HG03520 (cell line): ENCODE data around the gene TNRC6B.
"Not testable (repeated sequence)": the region's sequence is repeated elsewhere in the genome, so short reads cannot be mapped to it uniquely, and the experiment has no call there.

Experiments used
- ATAC-seq: cut with Tn5 transposase; IDR thresholded peaks from one replicate; pipeline ENCODE4 v1.9.1; 2021; ENCODE audit warnings: mild to moderate bottlenecking, moderate library complexity; ENCODE audit not compliant: unreplicated experiment

Gene TNRC6B

DNA sequence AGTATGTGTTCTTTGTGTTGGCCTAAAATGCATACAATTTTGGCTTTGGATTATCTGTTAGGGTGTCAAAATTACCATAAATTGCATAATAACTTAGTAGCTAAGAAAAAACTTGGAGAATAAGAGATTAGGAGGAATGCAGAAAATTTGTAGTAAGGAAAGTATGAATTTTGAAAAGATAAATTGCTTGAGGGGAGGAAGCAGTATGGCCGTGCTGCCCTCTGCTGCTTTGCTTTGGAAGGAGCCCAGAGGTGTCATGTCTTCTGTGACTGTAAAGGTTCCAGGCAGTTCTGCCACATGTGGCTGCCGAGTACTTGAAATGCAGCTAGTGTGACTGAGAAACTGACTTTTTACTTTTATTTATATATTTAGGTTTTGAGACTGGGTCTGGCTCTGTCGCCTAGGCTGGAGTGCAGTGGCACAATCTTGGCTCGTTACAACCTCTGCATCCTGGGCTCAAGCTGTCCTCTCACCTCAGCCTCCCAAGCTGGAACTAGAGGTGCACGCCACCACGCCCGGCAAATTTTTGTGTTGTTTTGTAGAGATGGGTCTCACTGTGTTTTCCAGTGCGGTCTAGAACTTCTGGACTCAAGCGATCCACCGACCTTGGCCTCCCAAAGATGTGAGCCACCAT, 170.4 kb downstream of the TNRC6B start:
- no peak for ATAC-seq

DNA sequence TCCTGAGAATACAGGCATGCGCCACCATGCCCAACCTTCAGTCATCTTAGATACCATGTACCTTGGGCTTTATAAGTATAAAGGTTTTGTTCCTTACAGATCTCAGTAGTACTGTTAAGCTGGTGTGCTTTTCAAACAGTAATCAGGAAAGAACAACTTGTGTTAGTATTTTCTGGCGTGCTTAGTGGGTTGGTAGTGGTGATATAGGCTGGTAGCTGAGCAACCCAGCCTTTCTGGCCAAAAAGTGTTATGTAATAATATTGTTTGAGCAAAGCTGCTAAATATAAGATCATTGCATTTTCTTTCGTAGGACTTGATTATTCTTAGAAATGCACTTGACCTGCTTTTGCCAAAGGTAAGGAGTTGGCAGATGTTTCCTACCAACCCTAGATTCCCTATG, 175.0 kb downstream of the TNRC6B start:
- ATAC-seq = no peak

DNA sequence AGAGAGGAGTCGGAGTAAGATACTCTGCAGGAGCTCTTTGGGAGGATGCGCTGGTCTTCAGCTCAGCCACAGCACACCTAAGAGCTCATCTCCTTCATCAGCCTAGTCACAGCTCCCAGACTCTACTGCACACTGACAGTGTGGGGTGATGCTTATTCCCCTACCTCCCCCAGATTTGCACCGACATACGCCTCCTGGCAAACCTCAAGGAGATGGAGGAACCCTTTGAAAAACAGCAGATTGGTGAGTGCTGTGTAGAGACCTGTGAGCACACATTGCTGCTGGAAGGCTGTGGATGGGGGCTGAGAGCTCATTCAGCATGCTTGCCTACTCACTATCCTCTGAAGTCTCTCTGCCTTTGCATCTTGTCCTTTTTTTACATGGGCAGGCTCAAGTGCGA, 183.4 kb downstream of the TNRC6B start:
- no peak for ATAC-seq

DNA sequence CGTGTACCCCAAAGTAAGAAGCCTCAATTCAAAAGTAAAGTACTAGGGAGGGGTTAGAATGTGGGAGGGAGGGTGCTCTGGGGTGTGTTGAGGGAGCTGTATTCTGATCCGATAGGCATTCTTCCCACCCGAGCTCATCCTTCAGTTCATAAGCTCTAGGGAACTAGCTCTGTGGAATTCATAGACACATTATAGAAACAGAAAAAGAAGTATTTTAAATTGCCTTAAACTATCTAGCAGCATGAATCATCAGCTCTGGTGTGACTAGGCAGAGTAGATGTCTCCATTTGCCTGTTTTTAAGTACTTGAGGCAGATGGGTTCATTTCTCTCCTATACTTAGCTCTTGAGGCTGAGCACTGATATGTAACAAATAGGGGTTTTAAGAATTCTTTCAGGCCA, 185.3 kb downstream of the TNRC6B start:
- no peak for ATAC-seq

DNA sequence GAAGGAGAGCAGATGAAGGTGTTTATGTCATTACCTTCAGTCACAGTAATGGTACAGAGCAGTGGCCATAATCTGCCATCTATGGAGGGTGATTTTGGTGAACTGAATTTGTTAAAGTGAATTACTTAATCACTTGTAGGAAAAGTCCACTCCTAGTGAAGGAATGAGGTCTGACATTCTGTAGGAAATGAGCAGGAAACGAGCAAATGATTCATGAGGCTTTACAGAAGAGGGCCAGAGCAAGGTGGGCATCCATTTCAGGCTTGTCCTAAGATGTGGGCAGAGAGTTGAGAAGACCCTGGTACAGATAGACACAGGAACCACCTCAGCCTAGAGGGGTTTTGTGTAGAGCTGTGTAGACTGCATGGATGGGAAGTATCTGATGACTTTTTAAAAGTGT, 186.7 kb downstream of the TNRC6B start:
- ATAC-seq = no peak

DNA sequence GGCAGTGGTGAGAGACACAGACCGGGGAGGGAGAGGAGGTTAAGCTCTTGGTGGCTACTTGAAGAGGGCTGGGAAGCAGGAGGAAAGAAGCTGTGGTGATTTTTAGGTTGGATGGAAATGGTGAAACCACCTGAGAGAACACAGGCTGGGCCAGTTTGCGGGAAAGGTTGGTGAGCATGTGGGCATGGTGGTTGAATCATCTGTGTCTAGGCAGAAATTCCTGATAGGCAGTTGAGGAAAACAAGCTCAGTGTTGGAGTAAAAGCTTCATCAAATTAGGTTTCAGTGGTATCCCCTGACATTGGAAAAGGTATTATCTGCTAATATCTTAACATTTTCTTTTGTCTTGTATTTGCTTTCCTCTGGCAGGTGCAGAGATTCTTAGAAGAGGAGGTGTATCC, 188.3 kb downstream of the TNRC6B start:
- no peak for ATAC-seq

DNA sequence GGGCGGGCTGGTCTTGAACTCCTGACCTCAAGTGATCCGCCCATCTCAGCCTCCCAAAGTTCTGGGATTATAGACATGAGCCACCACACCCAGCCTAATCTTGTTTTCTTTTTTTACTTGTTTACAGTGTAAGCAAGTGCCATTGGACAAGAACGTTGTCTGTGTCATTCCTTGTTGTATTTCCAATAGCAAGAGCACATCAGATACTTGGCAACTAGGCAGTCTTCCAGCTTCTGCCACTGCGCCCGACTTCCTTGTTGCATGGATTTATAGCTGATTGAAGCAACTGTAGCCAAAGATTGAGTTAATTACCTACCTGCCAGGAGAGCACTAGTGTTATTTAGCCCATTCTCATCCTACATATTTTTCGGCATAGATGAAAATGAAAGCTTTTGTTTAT, 189.6 kb downstream of the TNRC6B start:
- ATAC-seq = no peak

DNA sequence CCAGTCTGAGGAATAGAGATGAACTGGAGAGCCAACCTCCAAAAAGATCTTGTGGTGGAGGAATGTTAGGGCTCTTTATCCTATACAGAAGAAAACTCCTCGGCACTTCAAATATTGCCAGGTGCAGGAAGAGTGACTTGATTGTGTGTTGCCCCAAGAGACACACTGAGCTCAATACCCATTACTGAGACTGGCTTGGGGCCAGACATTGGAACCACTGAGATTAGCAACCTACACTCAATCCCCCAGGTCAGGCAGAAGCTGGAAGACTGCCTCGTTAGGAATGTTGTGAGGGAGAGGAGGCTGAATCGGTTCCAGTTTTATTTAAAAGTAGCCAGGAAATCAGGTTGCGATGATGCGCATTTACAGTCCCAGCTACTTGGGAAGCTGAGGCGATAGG, 190.3 kb downstream of the TNRC6B start:
- no peak for ATAC-seq

DNA sequence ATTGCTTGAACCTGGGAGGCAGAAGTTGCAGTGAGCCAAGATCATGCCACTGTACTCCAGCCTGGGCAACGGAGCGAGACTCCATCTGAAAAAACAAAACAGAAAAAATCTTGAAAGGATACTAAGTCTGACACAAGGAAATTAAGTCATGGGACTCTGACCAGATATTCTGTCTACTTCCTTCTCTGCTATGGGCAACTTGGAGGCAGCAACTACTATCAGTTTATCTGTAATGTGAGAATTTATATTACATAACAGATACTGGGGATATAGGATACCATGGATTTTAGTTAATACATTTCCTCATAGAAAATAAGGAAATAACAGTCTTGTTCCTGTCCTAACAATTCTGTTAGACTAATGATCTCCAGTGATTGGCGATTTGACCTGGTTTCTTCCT, 191.1 kb downstream of the TNRC6B start:
- ATAC-seq = no peak

DNA sequence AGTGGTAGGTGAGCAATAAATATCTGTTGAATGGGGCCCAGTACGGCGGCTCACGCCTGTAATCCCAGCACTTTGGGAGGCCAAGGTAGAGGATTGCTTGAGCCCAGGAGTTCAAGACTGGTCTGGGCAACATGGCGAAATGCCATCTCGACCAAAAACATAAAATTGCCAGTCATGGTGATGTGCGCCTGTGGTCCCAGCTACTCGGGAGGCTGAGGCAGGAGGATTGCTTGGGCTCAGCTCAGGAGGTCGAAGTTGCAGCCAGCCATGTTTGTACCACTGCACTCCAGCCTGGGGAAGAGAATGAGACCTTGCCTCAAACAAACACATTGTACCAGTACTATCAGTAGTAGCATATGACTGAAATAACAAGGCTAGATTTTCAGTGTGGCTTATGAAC, 196.8 kb downstream of the TNRC6B start:
- no peak for ATAC-seq

DNA sequence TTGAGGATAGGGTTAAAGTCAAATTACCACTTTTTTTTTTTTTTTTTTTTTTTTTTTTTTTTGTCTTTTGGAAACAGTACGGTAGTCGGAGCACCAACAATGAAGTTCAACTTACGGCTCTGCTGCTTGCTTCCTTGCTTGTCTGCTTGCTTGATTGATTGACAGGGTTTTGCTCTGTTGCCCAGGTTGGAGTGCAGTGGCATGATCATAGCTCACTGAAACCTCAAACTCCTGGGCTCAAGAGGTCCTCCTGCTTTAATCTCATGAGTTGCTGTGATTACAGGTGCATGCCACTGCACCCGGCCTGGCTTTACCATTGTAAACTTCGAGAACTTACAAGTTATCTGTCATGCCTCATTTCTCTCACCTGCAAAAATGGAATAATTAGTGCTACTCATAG, 198.4 kb downstream of the TNRC6B start:
- no peak for ATAC-seq

DNA sequence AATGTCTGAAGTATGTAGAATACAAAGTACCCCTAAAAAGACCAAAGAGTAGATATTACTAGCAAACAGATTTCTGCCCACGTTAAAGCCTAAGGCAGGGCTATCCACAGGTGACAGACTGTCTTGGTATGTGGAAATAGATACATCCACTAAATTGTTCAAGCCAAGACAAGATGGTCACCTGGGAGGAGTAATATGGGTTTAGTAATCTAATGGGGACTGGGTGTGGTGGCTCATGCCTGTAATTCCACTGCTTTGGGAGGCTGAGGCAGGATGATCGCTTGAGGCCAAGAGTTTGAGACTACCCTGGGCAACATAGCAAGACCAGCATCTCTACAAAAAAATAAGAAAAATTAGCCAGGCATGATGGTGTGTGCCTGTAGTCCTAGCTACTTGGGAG, 200.2 kb downstream of the TNRC6B start:
- no peak for ATAC-seq

DNA sequence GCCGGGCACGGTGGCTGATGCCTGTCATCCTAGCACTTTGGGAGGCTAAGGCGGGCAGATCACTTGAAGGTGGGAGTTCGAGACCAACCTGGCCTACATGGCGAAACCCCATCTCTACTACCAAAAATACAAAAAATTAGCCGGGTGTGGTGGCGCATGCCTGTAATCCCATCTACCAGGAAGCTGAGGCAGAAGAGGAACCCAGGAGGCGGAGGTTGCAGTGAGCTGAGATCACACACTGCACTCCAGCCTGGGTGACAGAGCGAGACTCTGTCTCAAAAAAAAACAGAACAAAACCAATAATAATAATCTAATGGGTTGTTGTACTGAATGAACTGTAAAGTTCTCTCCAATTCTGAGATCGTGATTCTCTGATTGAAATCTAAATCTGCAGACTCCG, 200.7 kb downstream of the TNRC6B start:
- ATAC-seq = not testable (repeated sequence)

DNA sequence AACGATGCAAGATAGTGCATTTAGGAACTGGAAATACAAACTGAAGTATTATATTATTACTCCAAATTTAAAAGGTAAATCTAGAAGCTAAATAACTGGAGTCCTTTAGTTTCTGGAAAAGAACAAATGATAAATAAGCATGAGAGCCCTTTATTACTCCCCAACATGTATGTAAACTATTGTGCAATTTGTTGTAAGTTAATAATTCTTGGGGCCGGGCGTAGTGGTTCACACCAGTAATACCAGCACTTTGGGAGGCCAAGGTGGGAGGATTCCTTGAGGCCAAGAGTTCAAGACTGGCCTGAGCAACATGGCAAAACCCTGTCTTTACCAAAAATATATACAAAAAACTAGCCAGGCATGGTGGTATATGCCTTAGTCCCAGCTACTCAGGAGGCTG, 203.7 kb downstream of the TNRC6B start:
- ATAC-seq = no peak

DNA sequence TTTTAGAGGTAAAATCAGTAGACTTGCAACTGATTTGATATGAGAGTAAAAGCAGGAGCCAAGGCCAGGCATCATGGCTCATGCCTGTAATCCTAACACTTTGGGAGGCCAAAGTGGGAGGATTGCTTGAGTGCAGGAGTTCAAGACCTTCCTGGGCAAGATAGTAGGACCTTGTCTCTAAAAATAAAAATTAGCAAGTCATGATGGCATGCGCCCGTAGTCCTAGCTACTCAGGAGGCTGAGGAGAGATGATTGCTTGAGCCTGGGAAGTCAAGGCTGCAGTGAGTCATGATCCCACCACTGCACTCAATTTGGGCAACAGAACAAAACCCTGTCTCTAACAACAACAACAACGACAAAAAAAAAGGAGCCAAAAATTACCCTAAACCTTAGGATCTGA, 206.2 kb downstream of the TNRC6B start:
- no peak for ATAC-seq

DNA sequence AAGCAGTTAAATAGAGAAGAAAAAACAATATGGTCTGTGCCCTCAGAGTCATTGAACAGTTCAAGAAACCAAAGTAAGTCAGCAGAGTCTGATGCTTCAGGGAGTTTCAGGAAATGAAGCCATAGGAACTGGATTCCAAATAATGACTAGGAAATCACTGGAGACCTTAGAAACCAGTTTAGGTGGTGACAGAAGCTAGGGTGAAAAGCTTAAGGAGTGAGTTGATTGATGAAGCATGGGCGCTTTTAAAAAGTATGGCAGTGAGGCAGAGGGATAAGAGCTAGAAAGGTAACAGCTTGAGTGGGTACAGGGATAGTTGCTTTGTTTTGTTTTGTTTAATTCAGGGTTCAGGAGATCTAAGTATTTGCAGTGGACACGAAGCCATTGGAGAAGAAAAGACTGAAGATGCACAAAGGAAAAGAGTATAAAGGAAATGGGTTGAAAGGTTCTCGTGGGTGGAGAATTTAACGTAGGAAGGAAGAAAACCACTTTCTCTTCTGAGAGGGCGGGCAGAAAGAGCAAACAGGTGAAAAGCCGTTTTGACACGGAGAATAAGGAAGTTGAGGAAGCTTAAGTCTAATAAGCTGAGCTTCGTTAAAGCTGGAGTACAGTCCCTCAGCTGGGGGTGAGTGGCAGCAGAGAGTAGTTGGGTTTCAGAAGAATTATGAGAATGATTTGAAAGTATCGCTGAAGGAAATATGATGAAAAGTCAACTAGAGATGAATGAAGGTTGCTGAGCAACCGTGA, 207.5 kb downstream of the TNRC6B start:
- ATAC-seq = no peak
